Parathyroid adenoma (tissue), 2 donors: ENCODE results near the gene GRAMD1B.
"Not testable (repeated sequence)": the region's sequence is repeated elsewhere in the genome, so short reads cannot be mapped to it uniquely, and the experiment has no call there.

Experiments used
- H2AFZ ChIP-seq: fragments of 300-600 bp; sonication (generic); one replicate; pipeline ENCODE4 v1.7.0; 2017; ENCODE audit warnings: antibody characterized with exemption, mild to moderate bottlenecking
- H3K27ac ChIP-seq: fragments of 300-600 bp; sonication (generic); one replicate; pipeline ENCODE4 v1.7.0; 2017
- H3K27me3 ChIP-seq: fragments of 300-600 bp; sonication (generic); one replicate; pipeline ENCODE4 v1.7.0; 2017; ENCODE audit warnings: low read length; ENCODE audit not compliant: control insufficient read depth, insufficient read depth
- H3K36me3 ChIP-seq: fragments of 300-600 bp; sonication (generic); one replicate; pipeline ENCODE4 v1.7.0; 2017; ENCODE audit warnings: low read length; ENCODE audit not compliant: control insufficient read depth, insufficient read depth
- H3K4me1 ChIP-seq: fragments of 300-600 bp; sonication (generic); one replicate; pipeline ENCODE4 v1.7.0; 2017; ENCODE audit warnings: control low read depth
- H3K4me2 ChIP-seq: fragments of 300-600 bp; sonication (generic); one replicate; pipeline ENCODE4 v1.7.0; 2017; ENCODE audit warnings: low read length
- H3K4me3 ChIP-seq: fragments of 300-600 bp; sonication (generic); one replicate; pipeline ENCODE4 v1.7.0; 2017; ENCODE audit warnings: low read depth, low read length
- H3K79me2 ChIP-seq: fragments of 300-600 bp; sonication (generic); one replicate; pipeline ENCODE4 v1.7.0; 2017; ENCODE audit warnings: control low read depth
- H3K9ac ChIP-seq: fragments of 300-600 bp; sonication (generic); one replicate; pipeline ENCODE4 v1.7.0; 2017; ENCODE audit warnings: mild to moderate bottlenecking
- H3K9me3 ChIP-seq: fragments of 300-600 bp; sonication (generic); one replicate; pipeline ENCODE4 v1.7.0; 2017; ENCODE audit warnings: low read length; ENCODE audit not compliant: control insufficient read depth
- TF ChIP-seq, protein P1 (sequence below): fragments of 300-600 bp; sonication (generic); IDR thresholded peaks from one replicate; pipeline ENCODE4 v1.7.0; 2017; ENCODE audit warnings: antibody characterized with exemption, mild to moderate bottlenecking
- donor health status: primary hyperparathyroidism.

Gene GRAMD1B

GRCh38 chr11:123457187-123457770 lies 27.2 kb downstream of the GRAMD1B start:
- Histone ChIP-seq H3K27ac (no peak overlapping the region), H3K4me2 (no peak overlapping the region), H3K27me3 (no peaks in the 10 kb centered on the region), H3K36me3 (no peaks in the 10 kb centered on the region), H3K4me1 (no peaks in the 10 kb centered on the region), H2AFZ (no peak overlapping the region), H3K9ac (no peak overlapping the region), H3K79me2 (no peaks in the 10 kb centered on the region), H3K4me3 (no peak overlapping the region), H3K9me3 (no peaks in the 10 kb centered on the region)
- TF ChIP-seq, protein P1, sequence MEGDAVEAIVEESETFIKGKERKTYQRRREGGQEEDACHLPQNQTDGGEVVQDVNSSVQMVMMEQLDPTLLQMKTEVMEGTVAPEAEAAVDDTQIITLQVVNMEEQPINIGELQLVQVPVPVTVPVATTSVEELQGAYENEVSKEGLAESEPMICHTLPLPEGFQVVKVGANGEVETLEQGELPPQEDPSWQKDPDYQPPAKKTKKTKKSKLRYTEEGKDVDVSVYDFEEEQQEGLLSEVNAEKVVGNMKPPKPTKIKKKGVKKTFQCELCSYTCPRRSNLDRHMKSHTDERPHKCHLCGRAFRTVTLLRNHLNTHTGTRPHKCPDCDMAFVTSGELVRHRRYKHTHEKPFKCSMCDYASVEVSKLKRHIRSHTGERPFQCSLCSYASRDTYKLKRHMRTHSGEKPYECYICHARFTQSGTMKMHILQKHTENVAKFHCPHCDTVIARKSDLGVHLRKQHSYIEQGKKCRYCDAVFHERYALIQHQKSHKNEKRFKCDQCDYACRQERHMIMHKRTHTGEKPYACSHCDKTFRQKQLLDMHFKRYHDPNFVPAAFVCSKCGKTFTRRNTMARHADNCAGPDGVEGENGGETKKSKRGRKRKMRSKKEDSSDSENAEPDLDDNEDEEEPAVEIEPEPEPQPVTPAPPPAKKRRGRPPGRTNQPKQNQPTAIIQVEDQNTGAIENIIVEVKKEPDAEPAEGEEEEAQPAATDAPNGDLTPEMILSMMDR, result no peak

DNA sequence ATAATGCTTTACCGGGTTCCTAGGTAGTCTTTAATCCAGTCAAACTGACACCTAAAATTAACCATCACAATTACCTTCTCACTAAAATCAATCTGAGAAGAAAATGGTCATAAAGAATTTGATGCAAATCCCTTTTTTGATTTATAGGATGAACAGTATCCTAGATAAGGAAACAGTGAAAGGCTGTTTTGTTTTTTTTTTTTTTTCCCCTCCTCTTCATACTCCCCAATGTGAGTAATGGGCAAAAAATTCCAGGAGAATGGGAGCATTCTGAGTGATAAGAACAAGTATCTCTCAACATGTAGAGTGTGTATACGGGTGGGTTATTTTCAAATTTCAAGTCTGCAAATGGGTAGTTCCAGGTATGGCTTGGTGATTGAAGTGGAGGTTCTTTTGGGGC lies 28.4 kb downstream of the GRAMD1B start:
- no peaks in the 10 kb centered on the region for H3K27me3 ChIP-seq
- no peak overlapping the region for H3K9ac ChIP-seq
- no peak overlapping the region for H2AFZ ChIP-seq
- no peaks in the 10 kb centered on the region for H3K4me1 ChIP-seq
- no peak overlapping the region for H3K27ac ChIP-seq
- H3K36me3 ChIP-seq, result no peaks in the 10 kb centered on the region
- TF ChIP-seq, protein P1, result no peak
- no peak overlapping the region for H3K4me3 ChIP-seq
- H3K79me2 ChIP-seq, result no peaks in the 10 kb centered on the region
- no peaks in the 10 kb centered on the region for H3K9me3 ChIP-seq
- no peak overlapping the region for H3K4me2 ChIP-seq

DNA sequence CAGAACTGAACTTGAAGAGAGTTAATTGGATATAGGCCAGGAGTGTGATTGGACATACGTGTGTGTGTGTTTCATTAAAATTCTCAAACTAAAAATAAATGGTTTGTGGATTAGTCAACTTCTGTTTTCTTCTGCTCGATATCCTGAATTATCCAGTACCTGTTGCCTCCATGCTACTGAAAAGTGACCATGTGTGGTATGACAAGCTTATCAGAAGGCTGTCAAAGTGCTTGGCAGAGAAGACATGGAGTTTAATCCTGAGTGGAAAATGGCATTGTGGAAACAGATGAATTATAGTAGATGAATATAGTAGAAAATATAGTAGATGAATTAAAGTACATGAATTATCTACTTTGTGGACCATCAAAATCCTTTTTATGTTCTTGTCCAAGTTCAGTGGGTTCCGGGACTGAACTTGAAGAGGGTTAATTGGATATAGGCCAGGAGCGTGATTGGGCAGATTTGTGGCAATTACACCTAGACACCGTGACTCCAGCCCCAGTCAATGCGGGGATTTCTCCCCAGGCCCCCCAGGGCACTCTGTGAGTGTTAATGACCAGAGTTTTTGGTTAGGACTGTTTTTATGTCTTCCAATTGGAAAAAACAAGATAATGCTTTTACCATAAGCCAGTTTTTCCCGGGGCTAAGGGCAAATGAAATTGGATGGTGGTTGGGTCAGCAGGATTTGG lies 30.1 kb downstream of the GRAMD1B start:
- no peaks in the 10 kb centered on the region for H3K9me3 ChIP-seq
- no peak overlapping the region for H3K9ac ChIP-seq
- H3K79me2 ChIP-seq, result no peaks in the 10 kb centered on the region
- TF ChIP-seq, protein P1, result no peak
- H3K27ac ChIP-seq, result no peak overlapping the region
- no peaks in the 10 kb centered on the region for H3K27me3 ChIP-seq
- H3K36me3 ChIP-seq, result no peaks in the 10 kb centered on the region
- H2AFZ ChIP-seq, result no peak overlapping the region
- H3K4me2 ChIP-seq, result no peak overlapping the region
- H3K4me1 ChIP-seq, result no peaks in the 10 kb centered on the region
- no peak overlapping the region for H3K4me3 ChIP-seq

GRCh38 chr11:123461164-123461563 lies 31.1 kb downstream of the GRAMD1B start:
- Histone ChIP-seq H3K4me1 (no peaks in the 10 kb centered on the region), H3K4me2 (no peak overlapping the region), H2AFZ (no peak overlapping the region), H3K9ac (no peak overlapping the region), H3K9me3 (no peaks in the 10 kb centered on the region), H3K4me3 (no peak overlapping the region), H3K36me3 (no peaks in the 10 kb centered on the region), H3K27me3 (no peaks in the 10 kb centered on the region), H3K79me2 (no peaks in the 10 kb centered on the region), H3K27ac (no peak overlapping the region)
- TF ChIP-seq, protein P1, result no peak

DNA sequence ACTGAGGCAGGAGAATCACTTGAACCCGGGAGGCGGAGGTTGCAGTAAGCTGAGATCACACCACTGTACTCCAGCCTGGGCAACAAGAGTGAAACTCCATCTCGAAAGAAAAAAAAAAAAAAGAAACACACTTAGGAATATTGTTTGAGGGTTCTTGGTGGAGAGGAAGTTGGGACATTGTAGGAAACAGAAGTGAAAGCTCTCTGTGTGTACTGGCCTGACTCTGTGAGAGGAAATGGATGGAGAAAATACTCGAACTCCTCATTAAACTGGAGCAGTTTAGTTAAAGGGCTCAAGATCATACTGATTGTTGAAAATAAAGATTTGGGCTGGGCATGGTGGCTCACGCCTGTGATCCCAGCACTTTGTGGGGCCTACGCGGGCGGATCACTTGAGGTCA lies 35.6 kb downstream of the GRAMD1B start:
- H3K4me1 ChIP-seq, H3K27me3 ChIP-seq, H2AFZ ChIP-seq, H3K4me3 ChIP-seq, H3K9ac ChIP-seq, H3K79me2 ChIP-seq, H3K36me3 ChIP-seq, H3K4me2 ChIP-seq, H3K27ac ChIP-seq, H3K9me3 ChIP-seq: not testable (repeated sequence)

DNA sequence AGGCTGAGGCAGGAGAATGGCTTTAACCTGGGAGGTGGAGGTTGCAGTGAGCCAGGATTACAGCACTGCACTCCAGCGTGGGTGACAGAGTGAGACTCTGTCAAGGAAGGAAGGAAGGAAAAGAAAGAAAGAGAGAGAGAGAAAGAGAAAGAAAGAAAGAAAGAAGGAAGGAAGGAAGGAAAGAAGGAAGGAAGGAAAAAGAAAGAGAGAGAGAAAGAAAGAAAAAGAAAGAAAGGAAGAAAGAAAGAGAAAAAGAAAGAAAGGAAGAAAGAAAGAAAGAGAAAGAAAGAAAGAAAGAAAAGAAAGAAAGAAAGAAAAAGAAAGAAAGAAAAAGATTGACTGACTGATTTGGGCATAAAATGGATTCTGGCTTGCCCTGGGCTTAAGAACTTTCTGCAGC lies 36.1 kb downstream of the GRAMD1B start:
- not testable (repeated sequence) for H3K4me1 ChIP-seq, H3K27ac ChIP-seq

More for the DNA sequence above, 36.1 kb downstream of the GRAMD1B start:
- not testable (repeated sequence) for H3K79me2 ChIP-seq, H3K27me3 ChIP-seq, H3K4me2 ChIP-seq, H3K9me3 ChIP-seq, H3K4me3 ChIP-seq, H3K36me3 ChIP-seq, H2AFZ ChIP-seq, H3K9ac ChIP-seq
